HG03460 (cell line): Measurements from ENCODE around the gene TCAF1.

Experiments used
- ATAC-seq: cut with Tn5 transposase; IDR thresholded peaks from one replicate; pipeline ENCODE4 v1.9.1; 2021; ENCODE audit not compliant: unreplicated experiment

The TCAF1 gene

GRCh38 chr7:143901668-143902331, at the start of gene TCAF1:
TCAF1 (minus strand) TSS chr7:143902176; CDS start chr7:143876608, 25,568 bp downstream.
- peak; percentile 93 for ATAC-seq

- ATAC-seq = no peak
These were observed 46.8 kb upstream of the TCAF1 start for GRCh38 chr7:143948733-143949132.

DNA sequence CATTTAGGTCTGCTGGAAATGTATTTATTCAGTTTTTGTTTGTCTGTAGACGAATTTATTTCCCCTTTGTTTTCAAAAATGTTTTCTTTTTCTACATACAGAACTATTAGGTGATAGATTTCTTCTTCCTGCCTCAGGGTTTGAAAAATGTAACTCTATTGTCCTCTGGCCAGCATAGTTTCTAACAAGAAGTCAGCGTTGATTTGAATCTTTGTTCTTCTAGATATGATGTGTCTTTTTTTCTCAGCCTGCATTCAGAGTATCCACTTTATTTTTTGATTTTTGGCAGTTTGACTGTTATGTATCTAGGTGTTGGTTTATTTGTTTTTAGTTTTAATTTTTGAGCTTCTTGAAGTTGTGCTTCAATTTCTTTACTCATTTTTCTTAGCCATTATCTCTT, 45.1 kb upstream of the TCAF1 start:
- no peak for ATAC-seq

- no peak for ATAC-seq
These were observed 43.4 kb upstream of the TCAF1 start for GRCh38 chr7:143945423-143945822.

GRCh38 chr7:143938379-143939243, 36.6 kb upstream of the TCAF1 start:
- no peak for ATAC-seq

GRCh38 chr7:143936087-143937009, 34.4 kb upstream of the TCAF1 start:
- no peak for ATAC-seq

DNA sequence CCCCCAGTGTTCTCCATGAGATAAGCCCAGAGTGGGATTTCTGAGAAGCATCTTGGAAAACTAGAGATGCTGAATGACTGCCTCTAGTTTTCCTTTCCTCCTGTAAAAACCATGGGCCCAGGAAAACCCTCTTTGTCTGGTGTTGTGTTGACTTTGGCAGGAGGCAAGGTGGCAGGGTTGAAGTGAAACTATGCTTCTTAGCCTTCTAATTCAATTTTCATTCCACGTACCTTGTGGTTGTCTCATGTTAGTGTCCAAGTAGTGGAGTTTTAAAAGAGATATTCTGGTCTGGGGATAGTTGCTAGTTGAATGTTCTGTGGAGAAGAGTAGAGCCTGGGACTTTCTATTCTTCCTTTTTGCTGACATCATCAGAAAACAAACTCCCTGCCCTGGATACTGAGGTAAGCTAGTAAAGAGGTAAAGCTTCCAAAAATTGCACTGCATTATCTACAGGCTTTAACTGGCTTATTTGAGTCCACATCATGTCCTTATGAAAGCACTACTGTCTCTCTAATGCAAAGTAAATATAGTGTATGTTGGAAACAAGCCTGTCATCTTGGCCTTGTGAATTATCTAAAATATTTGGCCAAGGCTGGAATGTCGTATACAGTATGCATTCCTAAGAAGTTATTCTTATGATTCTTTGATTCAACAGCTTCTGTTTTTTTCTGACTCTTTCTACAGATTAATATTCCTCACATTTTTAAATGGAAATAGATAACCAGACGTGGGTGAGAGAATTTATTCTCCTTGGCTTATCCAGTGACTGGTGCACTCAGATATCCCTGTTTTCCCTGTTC, 32.8 kb upstream of the TCAF1 start, which contains the start of gene OR2F2:
Gene OR2F2 (plus strand): TSS at position 708 of the 800 bp plus-strand sequence. CDS start 0 bp downstream, at position 708.
- ATAC-seq = no peak

DNA sequence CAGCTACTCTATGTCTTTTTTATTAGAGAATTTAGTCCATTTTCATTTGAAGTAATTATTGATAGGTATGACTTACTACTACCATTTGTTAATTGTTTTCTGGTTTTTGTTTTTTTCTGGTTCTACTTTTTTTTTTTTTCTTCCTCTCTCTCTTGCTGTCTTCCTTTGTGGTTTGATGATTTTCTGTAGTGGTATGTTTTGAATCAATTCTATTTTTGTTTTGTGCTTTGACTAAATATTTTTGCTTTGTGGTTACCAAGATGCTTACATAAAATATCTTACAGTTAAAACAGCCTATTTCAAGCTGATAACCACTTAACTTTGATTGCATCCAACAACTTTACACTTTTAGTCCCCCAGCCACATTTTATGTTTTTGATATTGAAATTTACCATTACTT, 29.8 kb upstream of the TCAF1 start:
- no peak for ATAC-seq

DNA sequence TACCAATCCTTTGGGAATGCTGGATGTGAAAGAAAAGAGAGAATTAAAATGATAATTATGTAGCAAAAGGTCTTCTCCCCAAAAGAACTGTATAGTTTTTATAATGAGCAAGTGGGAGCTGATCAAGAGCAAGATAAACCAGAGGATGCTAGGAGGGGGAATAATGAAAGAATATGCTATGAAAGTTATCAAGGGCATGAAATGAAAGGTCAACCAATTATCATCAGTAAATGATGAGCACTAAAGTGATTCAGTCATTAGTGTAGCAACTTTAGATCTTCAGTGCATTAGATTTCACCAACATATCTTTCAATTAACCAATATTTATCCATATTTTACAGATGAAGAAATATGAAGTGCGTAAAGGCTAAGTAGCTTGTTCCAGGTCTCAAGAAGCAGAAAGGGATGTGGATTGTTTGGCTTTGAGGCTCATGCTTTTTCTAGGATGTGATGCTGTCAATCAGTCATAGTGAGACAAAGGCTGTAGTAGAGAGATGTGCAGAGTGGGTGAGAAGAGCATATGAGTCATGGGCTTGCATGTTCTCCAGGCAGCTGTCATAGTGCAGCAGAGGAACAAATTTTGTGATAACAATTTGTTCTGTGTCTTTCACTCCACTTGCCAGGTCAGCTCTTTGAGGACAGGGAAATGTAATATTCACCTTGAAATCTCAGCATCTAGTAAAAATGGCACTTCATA, 27.4 kb upstream of the TCAF1 start:
- ATAC-seq = no peak

GRCh38 chr7:143924851-143925250, 22.9 kb upstream of the TCAF1 start:
- ATAC-seq = no peak

GRCh38 chr7:143914938-143915652, 13.1 kb upstream of the TCAF1 start:
- no peak for ATAC-seq

DNA sequence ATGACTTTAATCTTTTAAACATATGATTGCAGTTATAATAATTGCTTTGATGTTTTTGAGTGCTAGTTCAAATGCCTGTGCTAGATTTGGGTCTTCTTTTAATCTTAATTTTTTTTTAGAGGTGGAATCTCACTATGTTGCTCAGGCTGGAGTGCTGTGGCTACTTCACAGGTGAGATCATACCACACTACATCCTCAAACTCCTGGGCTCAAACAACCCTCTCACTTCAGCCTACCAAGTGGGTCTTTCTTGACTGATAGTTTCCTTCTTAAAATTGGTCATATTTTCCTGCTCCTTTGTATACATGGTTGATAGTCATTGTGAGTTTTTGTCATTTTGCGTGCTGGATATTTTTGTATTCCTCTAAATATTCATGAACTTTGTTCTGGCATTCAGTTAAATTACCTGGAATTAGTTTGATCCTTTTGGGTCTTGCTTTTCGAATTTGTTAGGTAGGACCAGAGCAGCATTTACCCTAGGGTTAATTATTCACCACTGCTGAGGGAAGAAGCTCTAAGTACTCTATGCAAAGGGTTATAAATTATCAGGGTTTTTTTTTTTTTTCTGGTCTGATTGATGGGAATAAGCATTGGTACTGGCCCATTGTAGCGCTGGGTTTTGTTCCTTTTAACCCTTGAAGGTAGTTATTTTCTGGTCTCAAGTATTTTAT, 12.1 kb upstream of the TCAF1 start:
- no peak for ATAC-seq

DNA sequence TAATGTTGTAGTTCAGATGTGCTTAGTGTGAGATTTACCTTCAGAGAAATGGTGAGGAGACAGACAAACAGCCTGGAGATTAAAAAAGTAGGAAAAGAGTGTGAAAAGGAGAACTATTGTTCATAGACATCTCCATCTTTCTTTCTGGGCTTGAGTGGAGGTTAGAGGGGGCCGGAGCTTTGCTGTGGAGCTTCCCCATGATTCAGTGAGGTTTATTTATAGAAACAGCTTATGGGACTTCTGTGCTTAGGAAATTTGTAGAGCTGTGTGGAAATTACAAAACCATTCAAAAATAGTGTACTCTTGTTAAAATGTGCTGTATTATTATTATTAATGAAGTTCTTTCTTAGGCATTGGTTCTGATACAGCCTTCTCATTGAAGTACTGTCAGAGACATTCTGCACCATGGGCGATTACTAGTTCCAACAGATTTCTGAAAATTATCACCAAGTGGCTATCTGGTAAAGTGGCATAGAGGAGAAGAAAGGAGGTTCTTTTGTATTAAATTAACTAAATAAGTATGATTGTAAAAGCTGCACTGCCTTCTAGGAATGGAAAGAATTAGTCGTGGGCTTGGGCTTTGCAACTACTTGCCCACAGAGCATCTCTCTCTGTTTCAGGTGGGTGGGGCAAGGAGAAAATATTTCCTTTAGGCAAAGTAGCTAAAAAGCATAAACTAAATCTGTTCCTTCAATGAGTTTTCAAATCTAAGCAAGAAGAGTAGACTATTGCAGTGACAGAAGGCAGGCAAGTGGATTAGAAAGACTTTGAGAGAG, 8.7 kb upstream of the TCAF1 start:
- no peak for ATAC-seq

GRCh38 chr7:143909863-143910262, 7.9 kb upstream of the TCAF1 start:
- ATAC-seq = no peak

GRCh38 chr7:143908120-143908519, 6.1 kb upstream of the TCAF1 start:
- ATAC-seq = no peak

- no peak for ATAC-seq
These were observed 4.9 kb upstream of the TCAF1 start for GRCh38 chr7:143906895-143907294.

- no peak for ATAC-seq
These were observed 4.2 kb upstream of the TCAF1 start for GRCh38 chr7:143906151-143906550.

GRCh38 chr7:143905509-143905908, 3.5 kb upstream of the TCAF1 start:
- ATAC-seq = no peak
